Measurements from ENCODE around the gene TTYH2. TPM values are rescaled to one million over a fixed set of nuclear protein-coding genes. Genes with fewer than 3 reads are reported as not detected.

The TTYH2 gene
- total RNA-seq, 1 donor from 2014 or later, result 16.5 TPM

GRCh38 chr17:74295625-74296547, 82.5 kb downstream of the TTYH2 start:
- no peak for DNase-seq

GRCh38 chr17:74296548-74296936, 83.2 kb downstream of the TTYH2 start:
- peak; percentile 48 for DNase-seq

GRCh38 chr17:74297941-74298340, 84.6 kb downstream of the TTYH2 start:
- no peak for DNase-seq

- DNase-seq, result no peak
These were observed 85.4 kb downstream of the TTYH2 start for GRCh38 chr17:74298778-74299177.

GRCh38 chr17:74299226-74300009, 86.0 kb downstream of the TTYH2 start:
- DNase-seq, result no peak

- no peak for DNase-seq
These were observed 89.9 kb downstream of the TTYH2 start for GRCh38 chr17:74303305-74303704.

GRCh38 chr17:74304184-74304583, 90.8 kb downstream of the TTYH2 start:
- DNase-seq, result no peak

GRCh38 chr17:74305865-74306654, 92.7 kb downstream of the TTYH2 start:
- DNase-seq, result no peak

GRCh38 chr17:74307984-74308773, 94.8 kb downstream of the TTYH2 start:
- DNase-seq, result no peak

GRCh38 chr17:74309902-74310301, 96.5 kb downstream of the TTYH2 start:
- DNase-seq, result no peak

Other genes with a start within 250 kb of the TTYH2 start
- gene RPL38, start 9.9 kb upstream of the TTYH2 start, total RNA-seq, result 2,384 TPM
- not detected for gene DNAI2, start 60.7 kb downstream of the TTYH2 start, total RNA-seq
- gene KIF19, start 112.7 kb downstream of the TTYH2 start, total RNA-seq, result 0.39 TPM
- not detected for gene BTBD17, start 148.3 kb downstream of the TTYH2 start, total RNA-seq
- not detected for gene GPR142, start 153.9 kb downstream of the TTYH2 start, total RNA-seq
- gene GPRC5C, start 218.5 kb downstream of the TTYH2 start, total RNA-seq, result 15.4 TPM